NCI-H1436 treated with DMSO at 0.1 percent for 48 hours (cell line): ENCODE data around the gene KIT.

Source experiments
- DNase-seq: peaks from one replicate; lab custom pipeline; 2025; lab: John Stamatoyannopoulos, UW

KIT gene

DNA sequence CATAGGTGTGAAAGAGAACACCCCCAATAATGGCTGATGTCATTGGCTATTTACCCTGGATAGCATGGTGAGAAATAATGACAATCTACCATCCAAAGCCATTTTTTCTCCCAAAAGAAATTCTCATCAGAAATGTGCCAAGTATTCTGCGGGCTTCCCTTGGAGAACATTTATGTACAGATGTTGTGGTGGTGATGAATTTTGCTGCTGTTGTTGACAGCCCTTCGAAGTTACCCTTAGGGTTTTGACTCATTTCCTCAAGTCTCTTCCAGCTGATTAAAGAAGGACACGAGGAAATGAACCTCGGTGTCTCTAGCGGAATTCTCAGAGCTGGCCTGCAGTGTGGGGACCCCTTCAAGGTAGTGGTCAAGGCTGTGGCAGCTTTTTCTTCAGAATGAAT lies 3.4 kb downstream of the KIT start:
- no peak for DNase-seq

DNA sequence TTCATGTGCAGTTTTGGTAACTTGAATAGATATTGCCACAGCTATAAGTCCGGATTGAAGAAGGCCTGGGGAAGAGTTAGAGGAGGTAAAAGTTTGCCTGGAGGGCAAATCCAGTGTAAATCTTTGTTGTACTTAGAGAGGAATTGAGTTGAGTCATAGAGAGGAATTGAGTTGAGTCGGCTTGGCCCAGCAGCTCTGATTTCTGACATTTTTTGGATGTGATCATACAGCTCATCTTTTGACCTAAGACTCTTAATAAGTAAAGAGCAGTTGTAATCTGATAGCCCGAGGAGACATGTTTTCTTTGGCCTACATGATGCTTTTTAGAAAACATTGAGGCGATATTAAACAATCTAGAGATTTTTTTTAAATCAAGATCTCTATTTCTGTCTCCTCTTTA lies 3.9 kb downstream of the KIT start:
- no peak for DNase-seq

DNA sequence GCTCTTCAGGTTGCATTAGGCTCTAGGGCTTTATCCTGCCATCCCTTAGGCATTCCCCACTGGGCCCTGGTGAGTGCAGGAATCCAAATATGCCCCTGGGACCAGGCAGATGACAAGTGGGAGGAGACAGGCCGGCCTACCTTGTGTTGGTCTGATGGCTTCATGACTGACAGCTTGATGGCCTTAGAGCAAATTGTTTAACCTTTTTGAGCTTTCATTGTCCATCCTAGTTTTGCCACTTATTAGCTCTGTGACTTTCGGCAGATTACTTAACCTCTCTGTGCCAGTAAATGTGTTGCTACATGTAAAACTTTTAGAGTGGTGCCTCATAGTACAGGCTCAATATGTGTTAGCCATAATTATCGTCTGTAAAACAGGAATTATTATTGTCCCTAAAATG lies 4.4 kb downstream of the KIT start:
- no peak for DNase-seq

DNA sequence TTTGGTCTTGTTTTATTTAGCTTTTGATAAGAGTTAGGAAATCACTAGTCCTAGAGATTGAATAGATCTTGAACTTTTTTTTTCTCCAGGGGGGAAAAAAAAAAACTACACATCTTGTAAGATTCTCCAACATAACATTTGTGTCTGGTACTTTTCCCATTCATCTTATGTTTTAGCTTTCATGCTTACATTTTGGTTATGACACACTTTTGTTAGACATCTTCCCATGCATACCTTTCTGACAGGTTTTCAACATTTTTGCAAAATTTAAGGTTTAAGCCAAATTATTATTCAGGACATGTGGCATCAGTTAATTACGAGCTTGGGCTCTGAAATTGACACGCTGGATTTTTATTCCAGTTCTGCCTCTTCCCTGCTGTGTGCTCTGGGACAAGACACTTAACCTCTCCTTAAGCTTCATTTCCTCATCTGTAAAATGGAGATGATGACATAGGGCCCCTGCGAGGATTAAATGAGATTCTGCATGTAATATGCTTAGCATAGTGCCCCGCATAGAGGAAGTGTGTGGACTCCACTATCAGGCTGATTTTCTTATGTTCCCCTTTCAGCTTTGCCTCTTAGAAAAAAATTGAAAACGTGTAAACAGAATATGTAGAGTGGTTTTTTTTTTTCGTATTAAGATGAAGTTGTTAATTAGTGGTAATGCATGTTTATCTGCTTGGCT lies 5.3 kb downstream of the KIT start:
- DNase-seq: no peak

DNA sequence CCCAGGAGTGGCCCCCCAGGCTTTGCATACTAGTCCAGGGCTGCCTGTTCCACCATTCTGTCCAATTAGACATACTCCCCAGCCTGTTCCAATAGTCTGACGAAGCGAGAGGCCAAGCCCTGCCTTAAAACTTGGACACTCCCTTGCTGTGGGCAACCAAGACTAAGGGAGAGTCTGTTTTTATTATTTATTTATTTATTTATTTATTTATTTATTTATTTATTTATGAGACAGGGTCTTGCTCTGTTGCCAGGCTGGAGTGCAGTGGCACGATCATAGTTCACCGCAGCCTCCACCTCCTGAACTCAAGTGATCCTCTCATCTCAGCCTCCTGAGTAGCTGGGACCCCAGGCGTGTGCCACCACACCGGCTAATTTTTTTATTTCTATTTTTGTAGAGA lies 6.6 kb downstream of the KIT start:
- no peak for DNase-seq

DNA sequence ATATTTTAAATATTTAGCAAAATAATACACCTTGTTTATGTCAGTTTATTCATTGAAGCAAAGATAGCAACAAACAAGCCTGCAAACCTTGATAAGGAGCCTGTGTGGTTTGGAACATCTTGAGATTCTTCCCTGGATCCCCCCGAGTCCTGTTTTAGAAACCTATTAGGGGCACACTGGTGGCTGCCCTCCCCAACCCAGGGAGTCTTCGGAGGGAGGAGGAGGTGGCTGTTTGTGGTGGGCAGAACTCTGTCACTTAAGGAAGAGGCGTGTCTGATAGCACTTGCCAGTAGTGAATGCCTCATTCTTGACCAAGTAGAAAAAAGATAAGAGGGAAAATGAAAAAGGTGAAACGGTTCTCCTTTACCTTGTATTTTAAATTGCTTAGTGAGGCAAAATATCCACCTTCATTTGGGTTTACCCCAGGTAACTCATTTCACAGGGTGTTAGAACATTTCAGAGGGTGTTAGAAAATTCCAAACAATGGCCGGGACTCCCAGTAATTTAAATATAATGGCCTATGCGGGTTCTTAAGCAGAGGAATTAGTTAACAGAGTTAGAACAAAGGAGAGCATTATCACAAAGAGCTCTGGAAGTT lies 10.4 kb downstream of the KIT start:
- DNase-seq: no peak

DNA sequence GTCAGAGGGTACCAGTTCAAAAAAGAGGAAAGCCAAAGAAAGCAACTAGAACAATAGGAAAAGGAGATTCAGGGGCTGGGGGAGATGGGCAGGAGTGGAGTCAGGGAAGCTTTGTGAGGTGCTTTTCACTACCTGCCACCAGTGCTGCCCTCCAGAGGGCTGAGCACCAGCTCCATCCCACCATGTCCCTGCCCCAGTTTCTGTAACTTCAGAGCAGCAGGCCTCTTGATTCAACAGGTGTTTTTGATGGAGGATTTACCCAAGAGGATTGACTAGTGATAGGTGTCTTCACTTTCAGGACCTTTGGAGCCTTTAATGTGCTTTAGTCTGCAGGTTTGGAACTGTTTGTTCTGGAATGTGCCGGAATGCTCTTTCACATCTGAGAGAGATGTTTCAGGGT lies 12.1 kb downstream of the KIT start:
- DNase-seq: no peak

DNA sequence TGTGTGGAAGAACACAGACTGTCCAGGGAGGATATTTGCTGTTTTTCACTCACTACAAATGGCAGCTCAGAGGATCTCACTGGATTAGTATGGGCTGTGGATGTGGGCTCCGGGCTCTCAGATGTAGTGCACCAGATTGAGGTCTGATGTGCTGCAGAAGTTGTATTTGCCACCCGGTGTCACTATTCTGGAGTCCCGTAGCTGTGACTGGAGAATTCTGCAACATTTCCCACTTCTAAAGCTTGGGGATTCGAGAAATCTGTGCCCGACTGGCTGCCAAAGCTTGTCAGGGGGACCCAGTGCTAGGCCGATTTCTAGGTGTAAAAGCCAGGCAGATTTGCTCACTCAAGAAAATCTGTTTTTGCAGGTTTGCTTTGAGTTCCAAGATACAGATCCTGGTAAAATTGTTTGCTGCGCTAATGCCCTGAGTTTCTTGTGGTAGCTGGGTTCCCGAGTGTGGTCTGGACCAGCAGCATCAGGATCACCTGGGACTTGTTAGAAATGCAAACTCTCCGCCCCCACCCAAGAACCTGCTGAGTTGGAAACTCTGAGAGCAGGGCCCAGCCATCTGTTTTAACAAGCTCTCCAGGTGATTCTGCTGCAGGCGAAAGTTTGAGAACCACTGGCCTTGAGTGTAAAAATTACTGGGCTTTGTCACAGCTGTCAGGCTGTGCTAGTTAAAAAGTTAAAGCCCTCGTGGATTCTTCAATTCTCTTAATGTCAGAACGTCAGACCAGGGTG lies 18.1 kb downstream of the KIT start:
- no peak for DNase-seq

DNA sequence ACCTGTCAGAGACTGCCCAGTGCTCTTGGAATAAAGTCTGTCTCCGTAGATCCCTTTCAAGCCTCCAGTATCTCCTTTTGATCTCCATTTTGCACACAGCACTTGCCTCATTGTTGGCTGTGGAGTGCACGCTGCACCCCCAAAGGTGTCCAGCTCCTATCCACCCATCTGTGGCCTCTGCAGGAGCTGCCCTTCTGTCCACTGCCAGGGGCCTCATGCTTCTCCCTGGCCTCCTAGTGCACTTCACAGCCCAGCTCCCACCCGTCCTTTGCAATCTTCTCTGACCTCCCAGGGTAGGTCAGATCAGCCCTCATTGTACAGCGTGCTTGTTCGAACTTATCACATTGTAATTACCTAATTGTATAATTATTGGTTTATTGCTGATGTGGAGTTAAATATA lies 18.9 kb downstream of the KIT start:
- no peak for DNase-seq

DNA sequence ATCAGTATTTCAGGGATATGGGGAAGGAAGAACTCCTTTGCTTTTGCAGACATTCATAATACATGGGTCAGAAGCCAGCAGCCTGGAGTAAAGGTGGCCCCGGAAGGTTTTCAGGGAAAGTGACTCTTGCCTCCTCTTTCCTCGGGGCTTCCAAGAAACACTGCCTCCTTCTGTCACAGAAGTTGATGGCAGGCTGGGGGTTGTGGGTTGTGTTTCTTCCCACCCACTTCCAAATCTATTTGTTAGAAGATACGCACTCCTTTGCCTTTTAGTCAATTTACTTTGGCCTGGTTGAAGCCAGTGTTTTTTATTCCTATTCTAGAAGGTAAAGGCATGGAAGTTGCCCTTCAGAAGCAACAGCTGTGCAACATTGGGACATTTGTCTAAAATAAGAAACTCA lies 19.7 kb downstream of the KIT start:
- DNase-seq: no peak

DNA sequence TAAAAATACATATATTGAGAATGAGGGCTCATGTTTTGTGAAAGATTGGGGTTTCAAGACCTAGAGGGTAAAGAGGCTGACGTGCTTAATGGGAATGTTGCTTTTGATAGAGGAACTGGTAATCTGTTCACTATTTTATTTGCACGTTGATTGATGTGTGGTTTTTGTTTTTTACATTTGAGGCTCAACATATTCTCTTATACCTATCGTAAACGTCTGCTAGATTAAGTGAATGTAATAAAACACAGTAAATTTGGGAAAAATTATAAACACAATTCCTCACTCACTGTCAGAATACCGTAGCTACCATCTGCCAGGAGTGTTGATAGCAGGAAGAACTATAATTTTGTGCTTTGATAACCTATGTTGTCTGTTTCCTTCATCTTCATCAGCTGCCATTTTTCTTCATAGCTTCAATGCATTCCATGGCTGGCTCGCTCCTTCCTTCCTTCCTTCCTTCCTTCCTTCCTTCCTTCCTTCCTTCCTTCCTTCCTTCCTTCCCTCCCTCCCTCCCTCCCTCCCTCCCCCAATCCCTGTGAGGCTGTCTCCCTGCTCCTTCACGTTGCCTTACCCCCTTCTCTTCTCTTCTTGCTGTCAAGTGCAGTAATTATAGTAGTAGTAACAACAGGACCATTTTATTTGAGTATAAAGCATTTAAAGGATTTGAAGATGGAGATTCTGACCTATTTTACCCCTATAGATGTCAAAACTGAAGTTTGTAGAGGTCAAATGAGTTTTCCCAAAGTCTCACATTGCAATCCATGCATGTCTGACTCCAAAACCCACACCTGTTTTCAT lies 20.3 kb downstream of the KIT start:
- no peak for DNase-seq

DNA sequence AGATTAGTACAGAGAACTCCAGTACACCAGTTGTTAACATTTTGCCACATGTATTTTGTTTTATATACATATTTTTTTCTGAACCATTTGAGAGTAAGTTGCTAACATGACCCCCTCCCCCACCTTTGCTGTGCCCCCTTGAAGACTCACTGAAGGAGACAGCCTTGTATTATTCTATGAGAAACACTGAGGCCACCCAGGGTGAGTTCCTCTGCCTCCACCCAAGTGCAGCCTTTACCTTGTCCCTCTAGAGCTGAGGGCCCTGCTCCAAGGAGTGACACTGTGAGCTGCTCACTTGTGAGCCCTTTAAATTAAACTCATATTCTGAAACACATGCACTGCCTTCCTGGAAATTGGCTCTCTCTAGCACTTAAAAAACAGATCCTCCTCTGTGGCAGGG lies 21.1 kb downstream of the KIT start:
- DNase-seq: no peak

DNA sequence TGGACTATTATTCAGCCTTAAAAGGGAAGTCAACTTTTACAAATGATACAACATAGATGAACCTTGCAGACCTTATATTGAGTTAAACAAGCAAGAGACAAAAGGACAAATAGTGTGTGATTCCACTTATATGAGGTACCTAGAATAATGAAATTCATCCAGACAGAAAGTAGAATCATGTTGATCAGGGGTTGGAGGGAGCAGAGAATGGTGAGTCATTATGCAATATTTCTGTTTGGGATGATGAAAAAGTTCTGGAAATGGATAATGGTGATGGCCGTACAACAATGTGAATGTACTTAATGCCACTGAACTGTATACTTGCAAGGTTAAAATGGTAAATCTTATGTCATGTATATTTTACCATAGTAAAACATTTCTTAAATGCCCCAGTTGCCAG lies 22.1 kb downstream of the KIT start:
- DNase-seq: no peak

DNA sequence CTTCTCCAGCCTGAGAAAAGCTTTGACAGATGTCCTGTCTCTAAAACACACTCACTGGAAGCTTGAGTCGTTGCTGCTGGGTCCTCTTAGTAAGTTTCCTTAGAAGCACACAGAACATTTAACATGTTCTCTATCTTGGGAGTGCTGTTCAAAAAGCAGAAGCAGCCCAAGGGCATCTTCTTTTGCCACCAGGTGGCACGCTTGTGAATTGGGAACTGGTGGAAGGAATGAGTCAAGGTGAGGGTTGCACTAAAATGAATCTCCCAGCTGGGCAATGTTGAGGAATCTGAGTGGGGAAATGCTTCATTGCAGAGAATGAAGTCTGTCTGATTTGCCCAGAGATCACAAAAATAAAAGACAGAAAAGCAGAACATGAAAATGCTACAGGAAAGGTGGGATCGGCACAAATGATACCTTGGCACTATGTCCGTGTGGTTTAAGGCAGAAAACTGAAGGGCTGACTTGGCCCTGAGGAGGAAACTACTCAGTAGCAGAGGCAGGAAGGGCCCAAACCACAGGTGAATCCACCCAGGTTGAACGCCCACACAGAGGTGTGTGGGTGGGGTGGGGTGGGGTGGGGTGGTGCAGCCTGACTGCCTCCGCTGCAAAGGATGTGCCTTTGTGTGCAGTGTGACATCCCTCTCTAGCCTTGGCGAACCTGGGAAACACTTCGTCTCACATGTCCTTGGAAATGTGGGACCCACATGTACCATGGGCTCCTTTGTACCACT lies 26.0 kb downstream of the KIT start:
- DNase-seq: no peak

DNA sequence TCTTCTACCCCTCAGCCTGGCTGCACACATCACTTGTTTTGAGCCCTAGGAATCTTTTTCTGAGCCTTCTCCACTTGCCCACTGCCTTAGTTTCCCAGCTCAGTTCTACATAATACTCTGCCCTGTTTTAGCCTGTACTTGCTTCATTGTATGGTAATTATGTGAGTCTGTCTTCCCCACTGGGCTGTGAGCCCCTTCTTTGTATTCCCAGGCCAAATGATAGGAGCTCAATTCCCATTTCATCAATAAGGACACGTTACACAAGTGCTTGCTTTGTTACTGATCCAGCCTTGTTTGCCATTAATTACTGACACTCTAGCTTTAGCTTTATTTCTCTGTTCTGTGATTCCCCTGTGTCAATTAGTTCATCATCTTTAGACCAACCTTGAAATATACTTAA lies 28.1 kb downstream of the KIT start:
- DNase-seq: no peak

DNA sequence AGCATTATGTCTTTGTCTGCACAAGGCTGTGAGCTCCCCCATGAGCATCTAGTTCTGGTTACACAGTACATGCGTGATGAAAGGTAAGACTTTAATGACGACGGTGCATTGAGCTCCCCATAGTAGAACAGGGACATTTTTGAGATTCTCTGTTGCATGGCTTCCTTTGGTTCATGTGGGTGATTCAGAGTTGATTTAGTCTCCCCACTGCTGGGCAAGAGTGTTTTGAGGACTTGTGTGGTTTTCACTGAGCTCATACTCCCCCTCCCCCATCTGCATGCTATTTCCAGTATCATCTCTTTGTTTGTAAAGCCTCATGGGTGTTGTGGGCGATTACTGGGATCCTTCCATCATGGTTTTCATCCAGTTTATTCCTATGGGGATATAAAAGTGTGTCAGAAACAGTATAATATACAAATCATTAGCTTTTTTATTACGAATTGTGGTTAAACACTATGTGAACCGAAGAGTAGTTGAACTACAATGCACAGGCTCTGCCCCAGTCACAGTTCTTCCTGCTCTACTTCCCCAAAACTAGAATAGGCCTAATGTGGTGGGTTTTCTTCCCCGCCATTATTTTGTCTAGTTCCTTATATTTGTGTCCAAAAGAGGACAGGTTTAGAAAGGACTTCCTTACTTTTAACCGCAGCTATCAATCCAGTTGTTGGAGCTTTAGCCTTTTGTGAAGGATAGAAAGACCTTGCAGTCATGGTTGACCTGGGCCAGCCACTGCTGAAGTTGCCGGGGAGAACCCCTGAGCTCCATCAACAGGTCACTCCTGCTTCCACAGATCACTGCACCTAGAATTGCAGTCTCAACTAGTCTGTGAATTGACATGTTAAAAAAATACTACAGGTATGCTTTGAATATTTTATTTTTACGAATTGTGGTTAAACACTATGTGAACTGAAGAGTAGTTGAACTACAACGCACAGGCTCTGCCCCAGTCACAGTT lies 30.4 kb downstream of the KIT start:
- no peak for DNase-seq

DNA sequence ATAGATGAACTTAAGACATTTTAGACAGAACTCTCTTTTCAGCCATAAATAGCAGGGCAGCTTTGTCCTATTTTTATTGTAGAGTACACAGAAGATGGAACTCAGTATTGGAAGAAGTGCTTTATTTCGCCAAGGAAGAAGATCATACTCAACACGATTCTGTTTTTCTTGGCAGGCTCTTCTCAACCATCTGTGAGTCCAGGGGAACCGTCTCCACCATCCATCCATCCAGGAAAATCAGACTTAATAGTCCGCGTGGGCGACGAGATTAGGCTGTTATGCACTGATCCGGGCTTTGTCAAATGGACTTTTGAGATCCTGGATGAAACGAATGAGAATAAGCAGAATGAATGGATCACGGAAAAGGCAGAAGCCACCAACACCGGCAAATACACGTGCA lies 37.6 kb downstream of the KIT start:
- no peak for DNase-seq

DNA sequence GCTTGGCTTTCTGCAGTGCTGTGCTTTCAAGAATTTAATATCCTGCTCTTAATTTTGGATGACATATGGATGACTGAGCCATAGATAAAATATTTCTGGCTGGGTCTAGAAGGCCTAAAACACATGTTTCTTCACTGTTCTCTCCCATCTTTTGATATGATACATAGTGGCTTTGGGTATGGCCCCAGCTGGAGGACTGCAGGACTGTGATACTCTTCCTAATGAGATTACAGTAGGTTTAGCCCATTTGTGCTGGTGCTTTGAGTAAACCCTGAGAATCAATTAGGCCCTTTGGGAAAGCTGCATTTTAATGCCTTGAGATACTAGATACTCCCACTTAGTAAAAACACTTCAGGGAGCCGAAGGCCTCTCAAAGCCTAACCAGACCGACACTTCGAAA lies 38.0 kb downstream of the KIT start:
- no peak for DNase-seq

DNA sequence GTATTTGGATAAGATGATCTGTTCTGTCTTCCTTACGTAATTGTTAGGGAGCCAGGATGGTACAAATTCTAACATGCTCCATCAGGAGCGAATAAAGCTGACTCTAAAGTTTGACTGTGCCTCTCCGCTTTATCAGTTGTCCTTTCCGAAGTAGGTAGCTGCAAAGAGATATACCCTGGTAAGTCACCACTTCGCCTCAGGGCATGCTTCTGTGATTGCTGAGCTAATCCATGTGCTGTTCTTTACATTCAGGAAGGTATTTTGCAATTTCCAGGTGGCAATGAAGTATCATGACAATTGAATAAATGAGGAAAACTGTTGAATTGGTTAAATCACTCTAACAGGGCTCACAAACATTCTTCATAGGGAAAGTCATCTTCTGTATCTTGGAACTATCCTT lies 38.9 kb downstream of the KIT start:
- DNase-seq: no peak

DNA sequence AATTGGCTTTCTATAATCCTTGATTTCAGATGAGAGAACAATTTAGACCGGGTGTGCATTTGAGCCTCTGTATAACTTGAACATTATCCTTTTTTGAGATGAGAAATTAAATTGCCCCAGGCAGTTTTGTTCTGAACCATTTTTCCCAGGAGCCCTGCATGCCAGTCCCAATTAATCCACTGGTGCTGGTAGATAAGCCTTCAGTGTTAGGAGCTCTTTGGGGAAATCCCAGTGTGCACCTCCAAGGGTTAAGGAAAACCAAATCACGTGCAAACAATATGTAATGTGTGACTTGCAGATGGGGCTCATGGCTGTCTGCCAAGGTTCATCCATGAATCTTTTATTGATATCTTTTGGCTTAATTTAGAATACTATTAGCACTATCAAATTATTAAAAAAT lies 43.2 kb downstream of the KIT start:
- no peak for DNase-seq

DNA sequence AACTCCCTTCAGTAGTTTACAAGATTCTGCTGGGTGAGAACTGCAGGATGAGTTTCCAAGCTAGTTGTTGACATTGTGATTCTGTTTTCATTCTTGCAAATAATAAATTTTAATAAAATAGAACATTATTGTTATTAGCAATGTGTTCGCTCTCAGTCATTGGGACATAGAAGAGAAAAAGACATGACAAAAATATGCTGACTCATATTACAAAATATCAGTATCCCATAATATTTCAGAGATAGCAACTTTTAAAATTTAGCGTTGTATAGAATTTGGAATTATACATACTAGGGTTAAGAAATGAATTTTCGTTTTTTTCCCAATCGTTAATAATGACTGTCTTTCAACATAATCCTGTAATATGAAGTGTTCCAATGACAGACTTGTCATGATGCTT lies 45.4 kb downstream of the KIT start:
- no peak for DNase-seq
